Suprapubic skin (tissue), 3 donors: ENCODE data around the gene C20orf141.

ENCODE experiments used
- EP300 ChIP-seq: sonication (generic); formaldehyde crosslinking; IDR thresholded peaks from one replicate; pipeline ENCODE4 v1.6.1; 2017; ENCODE audit warnings: antibody characterized with exemption
- POLR2A ChIP-seq, 2 donors: fragments of 450-650 bp; IDR thresholded peaks; one replicate each; pipeline ENCODE4 v1.6.1; 2017; ENCODE audit warnings: antibody characterized with exemption in 2 of 2, mild to moderate bottlenecking in 2 of 2, moderate library complexity in 2 of 2
- TF ChIP-seq, protein P1 (sequence below), 2 donors: fragments of 200-600 bp in 1 of 2; fragments of 450-650 bp in 1 of 2; sonication (generic) in 1 of 2; IDR thresholded peaks; one replicate each; pipeline ENCODE4 v1.5.1; 2016 to 2019; ENCODE audit warnings: antibody characterized with exemption in 2 of 2, mild to moderate bottlenecking in 1 of 2, moderate library complexity in 1 of 2

DNA sequence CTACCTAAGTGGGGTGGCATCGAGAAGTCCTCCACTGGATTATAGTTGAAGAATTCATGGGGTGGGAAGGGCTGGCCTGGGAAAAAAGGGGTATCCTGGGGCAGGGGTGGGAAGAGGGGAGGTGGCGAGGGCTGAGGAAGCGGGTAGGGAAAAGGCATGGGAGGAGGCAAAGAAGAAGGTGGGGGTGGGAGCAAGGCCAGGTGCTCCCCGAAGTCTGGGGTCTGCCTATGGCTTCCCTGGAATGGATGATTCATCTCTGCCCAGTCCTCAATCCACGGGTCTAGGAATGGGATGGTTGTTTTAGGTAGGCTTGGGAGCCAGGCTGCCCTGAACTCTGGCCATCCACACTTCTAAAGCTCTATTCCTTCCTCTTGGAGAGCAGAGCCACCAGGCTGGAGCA, 21.2 kb downstream of the C20orf141 start:
- TF ChIP-seq, protein P1, sequence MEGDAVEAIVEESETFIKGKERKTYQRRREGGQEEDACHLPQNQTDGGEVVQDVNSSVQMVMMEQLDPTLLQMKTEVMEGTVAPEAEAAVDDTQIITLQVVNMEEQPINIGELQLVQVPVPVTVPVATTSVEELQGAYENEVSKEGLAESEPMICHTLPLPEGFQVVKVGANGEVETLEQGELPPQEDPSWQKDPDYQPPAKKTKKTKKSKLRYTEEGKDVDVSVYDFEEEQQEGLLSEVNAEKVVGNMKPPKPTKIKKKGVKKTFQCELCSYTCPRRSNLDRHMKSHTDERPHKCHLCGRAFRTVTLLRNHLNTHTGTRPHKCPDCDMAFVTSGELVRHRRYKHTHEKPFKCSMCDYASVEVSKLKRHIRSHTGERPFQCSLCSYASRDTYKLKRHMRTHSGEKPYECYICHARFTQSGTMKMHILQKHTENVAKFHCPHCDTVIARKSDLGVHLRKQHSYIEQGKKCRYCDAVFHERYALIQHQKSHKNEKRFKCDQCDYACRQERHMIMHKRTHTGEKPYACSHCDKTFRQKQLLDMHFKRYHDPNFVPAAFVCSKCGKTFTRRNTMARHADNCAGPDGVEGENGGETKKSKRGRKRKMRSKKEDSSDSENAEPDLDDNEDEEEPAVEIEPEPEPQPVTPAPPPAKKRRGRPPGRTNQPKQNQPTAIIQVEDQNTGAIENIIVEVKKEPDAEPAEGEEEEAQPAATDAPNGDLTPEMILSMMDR (IDR thresholded peaks at IDR 0.05) = no peak
- TF ChIP-seq POLR2A (IDR thresholded peaks at IDR 0.05) = no peak
- TF ChIP-seq EP300 = no peak
